Thyroid gland (tissue), 4 donors: ENCODE measurements around the gene TREH.

Experiments used
- POLR2A ChIP-seq, 2 donors: fragments of 450-650 bp; IDR thresholded peaks; one replicate each; pipeline ENCODE4 v1.6.1; 2017; ENCODE audit warnings: antibody characterized with exemption in 2 of 2, mild to moderate bottlenecking in 2 of 2, moderate library complexity in 1 of 2
- TF ChIP-seq, protein P1 (sequence below), 6 experiments: fragments of 200-600 bp in 3 of 6; fragments of 450-650 bp in 3 of 6; sonication (generic) in 3 of 6; IDR thresholded peaks; one replicate each; pipeline ENCODE4 v1.5.1; 2016 to 2019; ENCODE audit warnings: antibody characterized with exemption in 6 of 6, mild to moderate bottlenecking in 2 of 6, inconsistent platforms in 1 of 6, moderate library complexity in 1 of 6

DNA sequence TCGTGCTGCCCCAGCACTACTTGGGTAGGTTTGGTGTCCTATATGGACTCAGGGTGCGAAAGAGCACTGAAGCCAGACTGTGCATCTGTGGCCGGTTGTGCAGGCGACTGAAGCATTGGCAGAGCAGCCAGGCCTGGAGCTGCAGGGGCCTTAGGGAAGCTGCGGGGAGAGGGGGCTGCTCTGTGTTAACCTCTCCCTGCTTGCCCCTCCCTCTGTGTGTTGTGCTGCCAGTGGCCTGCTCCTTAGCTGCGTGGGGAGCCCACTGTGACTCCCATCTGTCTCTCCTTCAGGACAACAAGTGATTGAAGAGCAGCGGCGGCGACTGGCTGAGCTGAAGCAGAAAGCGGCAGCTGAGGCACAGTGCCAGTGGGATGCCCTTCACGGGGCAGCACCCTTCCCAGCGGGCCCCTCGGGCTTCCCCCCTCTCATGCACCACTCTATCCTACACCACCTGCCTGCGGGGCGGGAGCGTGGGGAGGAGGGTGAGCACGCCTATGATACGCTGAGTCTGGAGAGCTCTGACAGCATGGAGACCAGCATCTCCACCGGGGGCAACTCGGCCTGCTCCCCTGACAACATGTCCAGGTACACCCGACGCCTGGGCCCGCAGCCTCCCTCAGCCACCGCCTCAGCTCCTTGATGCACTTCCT, 34.3 kb downstream of the TREH start:
- TF ChIP-seq, protein P1, sequence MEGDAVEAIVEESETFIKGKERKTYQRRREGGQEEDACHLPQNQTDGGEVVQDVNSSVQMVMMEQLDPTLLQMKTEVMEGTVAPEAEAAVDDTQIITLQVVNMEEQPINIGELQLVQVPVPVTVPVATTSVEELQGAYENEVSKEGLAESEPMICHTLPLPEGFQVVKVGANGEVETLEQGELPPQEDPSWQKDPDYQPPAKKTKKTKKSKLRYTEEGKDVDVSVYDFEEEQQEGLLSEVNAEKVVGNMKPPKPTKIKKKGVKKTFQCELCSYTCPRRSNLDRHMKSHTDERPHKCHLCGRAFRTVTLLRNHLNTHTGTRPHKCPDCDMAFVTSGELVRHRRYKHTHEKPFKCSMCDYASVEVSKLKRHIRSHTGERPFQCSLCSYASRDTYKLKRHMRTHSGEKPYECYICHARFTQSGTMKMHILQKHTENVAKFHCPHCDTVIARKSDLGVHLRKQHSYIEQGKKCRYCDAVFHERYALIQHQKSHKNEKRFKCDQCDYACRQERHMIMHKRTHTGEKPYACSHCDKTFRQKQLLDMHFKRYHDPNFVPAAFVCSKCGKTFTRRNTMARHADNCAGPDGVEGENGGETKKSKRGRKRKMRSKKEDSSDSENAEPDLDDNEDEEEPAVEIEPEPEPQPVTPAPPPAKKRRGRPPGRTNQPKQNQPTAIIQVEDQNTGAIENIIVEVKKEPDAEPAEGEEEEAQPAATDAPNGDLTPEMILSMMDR (IDR thresholded peaks at IDR 0.05): no peak
- no peak for TF ChIP-seq POLR2A (IDR thresholded peaks at IDR 0.05)
